Measurements from ENCODE around the gene AK9. TPM values are rescaled to one million over a fixed set of nuclear protein-coding genes. Genes with fewer than 3 reads are reported as not detected.
A peak's percentile ranks its signal among the peaks of the same experiment; 100 is the strongest.

The AK9 gene
- total RNA-seq (10 to 100 TPM in 3 of 5 experiments, 1 to 10 TPM in 2; 5.8 to 19.5 (median 11.5) TPM), polyA plus RNA-seq (1 to 10 TPM; 5.8 to 6.8 TPM), total RNA-seq (17.9 reads per million, percentile 48 among the genes with 10 or more reads in this experiment)

GRCh38 chr6:109690737-109691621, at the start of gene AK9, which contains the start of gene FIG4:
AK9 (minus strand) TSS chr6:109691202; CDS start chr6:109675745, 15,457 bp downstream.
FIG4 (plus strand) TSS chr6:109691296; CDS start chr6:109691436, 140 bp downstream.
- Mint-ChIP-seq H3K4me1 (peaks cover 21 to 48% (median 34%) of the 10 kb centered on the region in 7 donors), H3K36me3 (peaks cover 3 to 11% (median 7%) of the 10 kb centered on the region in 5 donors), H3K9me3 (peaks cover 0 to 1% (median 0%) of the 10 kb centered on the region in 11 donors), H3K4me3 (peak within 1 kb of the TSS; percentile 91 to 100 (median 96)), H3K27me3 (peaks cover 0 to 13% (median 0%) of the 10 kb centered on the region in 5 donors), H3K27ac (peak within 1 kb of the TSS; percentile 92 to 99 (median 96))
- H3K4me3 ChIP-seq (ENCODE audit: low read length): peak within 1 kb of the TSS; percentile 98
- DNase-seq: peak; percentile 72 to 88 (median 83)
- H3K4me1 ChIP-seq (ENCODE audit: control insufficient read depth in 2 of 2, insufficient read depth in 2 of 2, low read length in 2 of 2): peaks cover 12 to 13% of the 10 kb centered on the region in 2 donors
- ChIA-PET POLR2A (interaction anchor here (0.6 to 2.0 kb wide), 12 partner anchors 9 to 1793 kb away, joined by 3 to 19 read pairs (median 4); partner anchors contain the start of genes CD164, CDC40, CDK19 and CEP57L1), CTCF (interaction anchor here (0.7 to 1.6 kb wide), 6 partner anchors 10 to 503 kb away, joined by 3 to 4 read pairs (median 3); partner anchors contain the start of genes PPIL6 and SMPD2)
- H3K27me3 ChIP-seq (ENCODE audit: control insufficient read depth in 2 of 2, insufficient read depth in 2 of 2, low read length in 2 of 2): no peaks in the 10 kb centered on the region
- no peaks in the 10 kb centered on the region for H3K9me3 ChIP-seq (ENCODE audit: control insufficient read depth in 2 of 3, low read length in 3 of 3)
- peak; percentile 98 for ATAC-seq
- H3K27ac ChIP-seq (ENCODE audit: low read depth, low read length): peak within 1 kb of the TSS; percentile 74
- H3K36me3 ChIP-seq (ENCODE audit: control insufficient read depth in 2 of 3, insufficient read depth in 3 of 3, low read length in 3 of 3): peaks cover 0 to 8% (median 0%) of the 10 kb centered on the region in 3 experiments
- intact Hi-C loops (cut with micrococcal nuclease): loop anchor here (1.0 to 10.0 kb wide), 33 partner anchors 14 to 1974 kb away; partner anchors contain the start of genes CDC40 (in 2 of the 2), OSTM1 (in 2 of the 2), PPIL6 (in 2 of the 2) and SMPD2 (in 2 of the 2)

GRCh38 chr6:109740787-109741186, 49.8 kb upstream of the AK9 start:
- Mint-ChIP-seq H3K27ac (no peak overlapping the region), H3K27me3 (no peaks in the 10 kb centered on the region), H3K4me3 (no peak overlapping the region), H3K36me3 (peaks cover 21 to 86% (median 62%) of the 10 kb centered on the region in 5 donors), H3K9me3 (peaks cover 0 to 4% (median 0%) of the 10 kb centered on the region in 11 donors), H3K4me1 (no peaks in the 10 kb centered on the region)
- no peak for DNase-seq
- no peak overlapping the region for H3K27ac ChIP-seq (ENCODE audit: low read depth, low read length)
- ChIA-PET CTCF (no interaction called here), POLR2A (no interaction called here)
- no peaks in the 10 kb centered on the region for H3K27me3 ChIP-seq (ENCODE audit: control insufficient read depth in 2 of 2, insufficient read depth in 2 of 2, low read length in 2 of 2)
- no peaks in the 10 kb centered on the region for H3K9me3 ChIP-seq (ENCODE audit: control insufficient read depth in 2 of 3, low read length in 3 of 3)
- H3K4me1 ChIP-seq (ENCODE audit: control insufficient read depth in 2 of 2, insufficient read depth in 2 of 2, low read length in 2 of 2): no peaks in the 10 kb centered on the region
- peak; percentile 48 for ATAC-seq
- no peak overlapping the region for H3K4me3 ChIP-seq (ENCODE audit: low read length)
- intact Hi-C loops (cut with micrococcal nuclease): no loop called here
- H3K36me3 ChIP-seq (ENCODE audit: control insufficient read depth in 2 of 3, insufficient read depth in 3 of 3, low read length in 3 of 3): peaks cover 0 to 34% (median 7%) of the 10 kb centered on the region in 3 experiments

- H3K9me3 ChIP-seq (ENCODE audit: control insufficient read depth in 2 of 3, low read length in 3 of 3): no peaks in the 10 kb centered on the region
- peak overlapping the region in 1 of 9 donors; percentile 68 for H3K27ac Mint-ChIP-seq
- no peak overlapping the region for H3K4me3 ChIP-seq (ENCODE audit: low read length)
- H3K27ac ChIP-seq (ENCODE audit: low read depth, low read length): no peak overlapping the region
- H3K9me3 Mint-ChIP-seq: peaks cover 0 to 2% (median 0%) of the 10 kb centered on the region in 11 donors
- H3K27me3 Mint-ChIP-seq: no peaks in the 10 kb centered on the region
- peaks cover 24 to 87% (median 70%) of the 10 kb centered on the region in 5 donors for H3K36me3 Mint-ChIP-seq
- intact Hi-C loops (cut with micrococcal nuclease): no loop called here
- H3K4me1 ChIP-seq (ENCODE audit: control insufficient read depth in 2 of 2, insufficient read depth in 2 of 2, low read length in 2 of 2): no peaks in the 10 kb centered on the region
- no peak for ATAC-seq
- ChIA-PET POLR2A (no interaction called here), CTCF (no interaction called here)
- peaks cover 3 to 43% (median 7%) of the 10 kb centered on the region in 3 experiments for H3K36me3 ChIP-seq (ENCODE audit: control insufficient read depth in 2 of 3, insufficient read depth in 3 of 3, low read length in 3 of 3)
- H3K4me1 Mint-ChIP-seq: no peaks in the 10 kb centered on the region
- no peaks in the 10 kb centered on the region for H3K27me3 ChIP-seq (ENCODE audit: control insufficient read depth in 2 of 2, insufficient read depth in 2 of 2, low read length in 2 of 2)
- DNase-seq: no peak
- H3K4me3 Mint-ChIP-seq: no peak overlapping the region
These were observed 48.7 kb upstream of the AK9 start for GRCh38 chr6:109739686-109740085.

- Histone ChIP-seq H3K27ac (ENCODE audit: low read depth, low read length) (no peak overlapping the region), H3K36me3 (ENCODE audit: control insufficient read depth in 2 of 3, insufficient read depth in 3 of 3, low read length in 3 of 3) (peaks cover 3 to 37% (median 7%) of the 10 kb centered on the region in 3 experiments), H3K4me3 (ENCODE audit: low read length) (no peak overlapping the region), H3K9me3 (ENCODE audit: control insufficient read depth in 2 of 3, low read length in 3 of 3) (no peaks in the 10 kb centered on the region), H3K4me1 (ENCODE audit: control insufficient read depth in 2 of 2, insufficient read depth in 2 of 2, low read length in 2 of 2) (no peaks in the 10 kb centered on the region), H3K27me3 (ENCODE audit: control insufficient read depth in 2 of 2, insufficient read depth in 2 of 2, low read length in 2 of 2) (no peaks in the 10 kb centered on the region)
- H3K27me3 Mint-ChIP-seq: no peaks in the 10 kb centered on the region
- ChIA-PET CTCF (no interaction called here), POLR2A (no interaction called here)
- DNase-seq (no peak), ATAC-seq (no peak)
- peaks cover 0 to 2% (median 0%) of the 10 kb centered on the region in 11 donors for H3K9me3 Mint-ChIP-seq
- peak overlapping the region in 1 of 9 donors; percentile 8 for H3K27ac Mint-ChIP-seq
- no peak overlapping the region for H3K4me3 Mint-ChIP-seq
- no peaks in the 10 kb centered on the region for H3K4me1 Mint-ChIP-seq
- peaks cover 19 to 77% (median 70%) of the 10 kb centered on the region in 5 donors for H3K36me3 Mint-ChIP-seq
- intact Hi-C loops (cut with micrococcal nuclease): no loop called here
These were observed 47.7 kb upstream of the AK9 start for GRCh38 chr6:109738667-109739066.

GRCh38 chr6:109738255-109738654, 47.3 kb upstream of the AK9 start:
- H3K9me3 Mint-ChIP-seq: peaks cover 0 to 2% (median 0%) of the 10 kb centered on the region in 11 donors
- ChIA-PET CTCF (no interaction called here), POLR2A (no interaction called here)
- no peaks in the 10 kb centered on the region for H3K4me1 Mint-ChIP-seq
- peak overlapping the region in 1 of 9 donors; percentile 8 for H3K27ac Mint-ChIP-seq
- Histone ChIP-seq H3K4me1 (ENCODE audit: control insufficient read depth in 2 of 2, insufficient read depth in 2 of 2, low read length in 2 of 2) (no peaks in the 10 kb centered on the region), H3K27me3 (ENCODE audit: control insufficient read depth in 2 of 2, insufficient read depth in 2 of 2, low read length in 2 of 2) (no peaks in the 10 kb centered on the region), H3K27ac (ENCODE audit: low read depth, low read length) (no peak overlapping the region), H3K36me3 (ENCODE audit: control insufficient read depth in 2 of 3, insufficient read depth in 3 of 3, low read length in 3 of 3) (peaks cover 3 to 33% (median 7%) of the 10 kb centered on the region in 3 experiments), H3K4me3 (ENCODE audit: low read length) (no peak overlapping the region), H3K9me3 (ENCODE audit: control insufficient read depth in 2 of 3, low read length in 3 of 3) (no peaks in the 10 kb centered on the region)
- H3K4me3 Mint-ChIP-seq: no peak overlapping the region
- no peaks in the 10 kb centered on the region for H3K27me3 Mint-ChIP-seq
- ATAC-seq: no peak
- intact Hi-C loops (cut with micrococcal nuclease): no loop called here
- peaks cover 18 to 73% (median 68%) of the 10 kb centered on the region in 5 donors for H3K36me3 Mint-ChIP-seq
- DNase-seq: no peak

GRCh38 chr6:109736273-109737025, 45.4 kb upstream of the AK9 start:
- Histone ChIP-seq H3K27me3 (ENCODE audit: control insufficient read depth in 2 of 2, insufficient read depth in 2 of 2, low read length in 2 of 2) (no peaks in the 10 kb centered on the region), H3K36me3 (ENCODE audit: control insufficient read depth in 2 of 3, insufficient read depth in 3 of 3, low read length in 3 of 3) (peaks cover 3 to 33% (median 7%) of the 10 kb centered on the region in 3 experiments), H3K4me1 (ENCODE audit: control insufficient read depth in 2 of 2, insufficient read depth in 2 of 2, low read length in 2 of 2) (no peaks in the 10 kb centered on the region), H3K4me3 (ENCODE audit: low read length) (no peak overlapping the region), H3K9me3 (ENCODE audit: control insufficient read depth in 2 of 3, low read length in 3 of 3) (no peaks in the 10 kb centered on the region), H3K27ac (ENCODE audit: low read depth, low read length) (no peak overlapping the region)
- Mint-ChIP-seq H3K27me3 (no peaks in the 10 kb centered on the region), H3K27ac (no peak overlapping the region), H3K36me3 (peaks cover 18 to 66% (median 52%) of the 10 kb centered on the region in 5 donors), H3K9me3 (peaks cover 0 to 2% (median 0%) of the 10 kb centered on the region in 11 donors), H3K4me1 (no peaks in the 10 kb centered on the region), H3K4me3 (no peak overlapping the region)
- DNase-seq (no peak), ATAC-seq (no peak)
- ChIA-PET CTCF (interaction anchor here (0.6 kb wide), 1 partner anchor 655 kb away, joined by 3 read pairs; no protein-coding TSS in a partner anchor), POLR2A (no interaction called here)
- intact Hi-C loops (cut with micrococcal nuclease): no loop called here

Measured in naive thymus-derived CD4-positive, alpha-beta T cell (primary cell).